IMR-90 (cell line): Measurements from ENCODE around the gene MECR. TPM values are rescaled to one million over a fixed set of nuclear protein-coding genes. Genes with fewer than 3 reads are reported as not detected.

Experiments
- ATAC-seq: fragments of 200-7000 bp; cut with Tn5 transposase; 2 replicates; pipeline ENCODE4 v1.9.1; 2020; ENCODE audit warnings: low read depth, mild to moderate bottlenecking, moderate library complexity
- BruUV-seq: library from RNA; stranded (reverse); fragments of 400-500 nt; replicated peaks from 2 replicates; lab custom pipeline; 2021; lab: Mats Ljungman, UMichigan
- CTCF ChIA-PET: fragments of 300-600 bp; formaldehyde crosslinking; extraction: SDS; loops from one replicate; lab custom pipeline; 2021; ENCODE audit warnings: antibody characterized with exemption; lab: Yijun Ruan, JAX
- POLR2A ChIA-PET: fragments of 300-600 bp; sonication (Branson Sonifier 250); formaldehyde crosslinking; loops from one replicate; lab custom pipeline; 2022; ENCODE audit warnings: antibody characterized with exemption; ENCODE audit not compliant: unreplicated experiment; lab: Charles Lee
- DNase-seq: peaks from one replicate; pipeline ENCODE4 v3.0.0; 2013
- H2AFZ ChIP-seq: replicated peaks from 2 replicates; pipeline ENCODE3; 2013; ENCODE audit warnings: low read length, mild to moderate bottlenecking; ENCODE audit not compliant: poor library complexity
- H2AK5ac ChIP-seq: 2 replicates; pipeline ENCODE4 v1.6.1; 2013; ENCODE audit warnings: low read depth, low read length, inconsistent platforms
- H2AK9ac ChIP-seq: replicated peaks from 2 replicates; pipeline ENCODE3; 2013; ENCODE audit warnings: mild to moderate bottlenecking, low read depth, low read length, moderate library complexity; ENCODE audit not compliant: poor library complexity
- H2BK120ac ChIP-seq: 2 replicates; pipeline ENCODE4 v1.6.1; 2013; ENCODE audit warnings: low read depth, low read length, inconsistent platforms
- H2BK15ac ChIP-seq: 3 replicates; pipeline ENCODE4 v1.6.1; 2013; ENCODE audit warnings: low read depth, low read length, inconsistent platforms
- H2BK20ac ChIP-seq: 2 replicates; pipeline ENCODE4 v1.6.1; 2013; ENCODE audit warnings: low read depth, mild to moderate bottlenecking, inconsistent platforms, low read length, moderate library complexity
- H2BK5ac ChIP-seq: 2 replicates; pipeline ENCODE4 v1.6.1; 2013; ENCODE audit warnings: mild to moderate bottlenecking, low read depth, low read length, inconsistent platforms; ENCODE audit not compliant: poor library complexity, severe bottlenecking
- H3K14ac ChIP-seq: replicated peaks from 2 replicates; pipeline ENCODE4 v1.6.1; 2013; ENCODE audit warnings: low read depth, low read length, inconsistent platforms
- H3K18ac ChIP-seq: 2 replicates; pipeline ENCODE4 v1.6.1; 2013; ENCODE audit warnings: low read depth, low read length, control low read depth
- H3K23ac ChIP-seq: 2 replicates; pipeline ENCODE4 v1.6.1; 2013; ENCODE audit warnings: low read depth, low read length, inconsistent platforms
- H3K27ac ChIP-seq: 2 replicates; pipeline ENCODE4 v1.5.1; 2013; ENCODE audit warnings: mild to moderate bottlenecking, control low read depth, low read length; ENCODE audit not compliant: insufficient read depth
- H3K27me3 ChIP-seq: 2 replicates; pipeline ENCODE4 v1.6.1; 2013; ENCODE audit warnings: low read length; ENCODE audit not compliant: control insufficient read depth, insufficient read depth
- H3K36me3 ChIP-seq: 2 replicates; pipeline ENCODE4 v1.6.1; 2013; ENCODE audit warnings: low read length, mixed read lengths; ENCODE audit not compliant: control insufficient read depth, insufficient read depth
- H3K4ac ChIP-seq: 2 replicates; pipeline ENCODE4 v1.6.1; 2013; ENCODE audit warnings: low read depth, low read length, inconsistent platforms
- H3K4me1 ChIP-seq: 2 replicates; pipeline ENCODE4 v1.6.1; 2013; ENCODE audit warnings: low read length, mixed read lengths; ENCODE audit not compliant: control insufficient read depth, insufficient read depth
- H3K4me2 ChIP-seq: 2 replicates; pipeline ENCODE4 v1.6.1; 2013; ENCODE audit warnings: low read depth, mild to moderate bottlenecking, control low read depth, low read length, moderate library complexity
- H3K4me3 ChIP-seq: 2 replicates; pipeline ENCODE4 v1.5.1; 2013; ENCODE audit warnings: low read depth, mild to moderate bottlenecking, control low read depth, low read length, moderate library complexity; ENCODE audit not compliant: insufficient read depth
- H3K56ac ChIP-seq: 2 replicates; pipeline ENCODE4 v1.6.1; 2013; ENCODE audit warnings: low read length, inconsistent platforms; ENCODE audit not compliant: insufficient read depth; ENCODE audit errors: extremely low read depth
- H3K79me1 ChIP-seq, 2 experiments: 2 replicates each; pipeline ENCODE4 v1.6.1; 2013; ENCODE audit warnings: low read length in 2 of 2, inconsistent platforms in 1 of 2, low read depth in 1 of 2
- H3K9ac ChIP-seq: 2 replicates; pipeline ENCODE4 v1.6.1; 2013; ENCODE audit warnings: low read depth, low read length, control low read depth
- H3K9me1 ChIP-seq: 2 replicates; pipeline ENCODE4 v1.6.1; 2013; ENCODE audit warnings: low read length, inconsistent platforms; ENCODE audit not compliant: insufficient read depth
- H3K9me3 ChIP-seq: 2 replicates; pipeline ENCODE4 v1.6.1; 2013; ENCODE audit warnings: low read length; ENCODE audit not compliant: control insufficient read depth, insufficient read depth
- H4K20me1 ChIP-seq: 2 replicates; pipeline ENCODE4 v1.6.1; 2013; ENCODE audit warnings: low read length, inconsistent platforms; ENCODE audit not compliant: insufficient read depth
- H4K5ac ChIP-seq: 2 replicates; pipeline ENCODE4 v1.6.1; 2013; ENCODE audit warnings: mild to moderate bottlenecking, low read depth, low read length, control low read depth
- H4K8ac ChIP-seq, 2 experiments: 2 replicates each; pipeline ENCODE4 v1.6.1; 2013; ENCODE audit warnings: low read depth in 2 of 2, low read length in 2 of 2, control low read depth in 1 of 2, inconsistent platforms in 1 of 2
- H4K91ac ChIP-seq: 2 replicates; pipeline ENCODE4 v1.6.1; 2013; ENCODE audit warnings: low read depth, low read length, inconsistent platforms; ENCODE audit not compliant: insufficient read depth
- BHLHE40 ChIP-seq: fragments of 150-350 bp; IDR thresholded peaks from 2 replicates; pipeline ENCODE4 v1.6.1; 2016; ENCODE audit warnings: mild to moderate bottlenecking, low read depth, low read length
- CEBPB ChIP-seq: IDR thresholded peaks from 2 replicates; pipeline ENCODE4 v1.6.1; 2012; ENCODE audit warnings: low read depth, low read length, improper control_type of control experiment
- CHD1 ChIP-seq: IDR thresholded peaks from 2 replicates; pipeline ENCODE4 v1.6.1; 2012; ENCODE audit warnings: low read depth, low read length, improper control_type of control experiment
- FOS ChIP-seq: fragments of 150-350 bp; IDR thresholded peaks from 2 replicates; pipeline ENCODE4 v1.6.1; 2016; ENCODE audit warnings: low read depth, low read length
- MAZ ChIP-seq: IDR thresholded peaks from 2 replicates; pipeline ENCODE4 v1.6.1; 2012; ENCODE audit warnings: low read depth, mild to moderate bottlenecking, low read length, improper control_type of control experiment, moderate library complexity, borderline replicate concordance
- MXI1 ChIP-seq: IDR thresholded peaks from 2 replicates; pipeline ENCODE4 v1.6.1; 2012; ENCODE audit warnings: low read depth, mild to moderate bottlenecking, low read length, moderate library complexity, borderline replicate concordance
- NFE2L2 ChIP-seq: fragments of 150-350 bp; IDR thresholded peaks from 2 replicates; pipeline ENCODE4 v1.6.1; 2016; ENCODE audit warnings: low read depth, mild to moderate bottlenecking, low read length
- POLR2A ChIP-seq: IDR thresholded peaks from 2 replicates; pipeline ENCODE4 v1.6.1; 2012; ENCODE audit warnings: mild to moderate bottlenecking, low read depth, low read length
- RAD21 ChIP-seq: IDR thresholded peaks from 2 replicates; pipeline ENCODE4 v1.6.1; 2012; ENCODE audit warnings: low read length, improper control_type of control experiment
- RCOR1 ChIP-seq: IDR thresholded peaks from 2 replicates; pipeline ENCODE4 v1.6.1; 2012; ENCODE audit warnings: mild to moderate bottlenecking, low read length, improper control_type of control experiment; ENCODE audit not compliant: insufficient replicate concordance
- RFX5 ChIP-seq: IDR thresholded peaks from 2 replicates; pipeline ENCODE4 v1.8.0; 2012; ENCODE audit warnings: low read depth, mild to moderate bottlenecking, low read length, moderate library complexity
- SMC3 ChIP-seq: fragments of 150-350 bp; IDR thresholded peaks from 2 replicates; pipeline ENCODE4 v1.6.1; 2016; ENCODE audit warnings: low read depth, mild to moderate bottlenecking, antibody characterized with exemption, low read length, moderate library complexity
- WGBS, 2 experiments: methylation state at CpG; one replicate each; pipeline versions ENCODE4 v1.1.5 to v1.1.7; 2013; ENCODE audit warnings: missing lambda C conversion rate in 2 of 2; ENCODE audit not compliant: insufficient read length in 1 of 2; ENCODE audit errors: extremely low coverage in 2 of 2; 5-methylcytosine and 5-hydroxymethylcytosine counted together
- dilution Hi-C: fragments of 300-500 bp; cut with HindIII; formaldehyde crosslinking; loops from one replicate; pipeline ENCODE4 v1.14.3; 2018; ENCODE audit warnings: low sequenced_read_pairs; ENCODE audit not compliant: unreplicated experiment
- in situ Hi-C: fragments of 300-500 bp; cut with MboI; formaldehyde crosslinking; loops from 3 replicates; pipeline ENCODE4 v1.14.3; 2019; ENCODE audit warnings: low sequenced_read_pairs, inconsistent platforms, mixed read lengths
- intact Hi-C: fragments of 100-400 bp; cut with micrococcal nuclease; formaldehyde crosslinking; loops from 2 replicates; pipeline ENCODE4 v1.10.0; 2022
- polyA plus RNA-seq, 3 experiments: library from polyadenylated mRNA; depleted of rRNA; stranded (reverse); fragments of >200 nt; gene quantifications; 2 replicates each; pipeline ENCODE4 v1.2.3, GENCODE V29; 2012; ENCODE audit warnings: low replicate concordance in 1 of 3
- total RNA-seq: library from RNA; depleted of rRNA; stranded (reverse); fragments of >200 nt; gene quantifications from 2 replicates; pipeline ENCODE4 v1.2.3, GENCODE V29; 2012
- TF ChIP-seq, protein P1 (sequence below): conservative IDR thresholded peaks from 2 replicates; pipeline ENCODE4 v1.5.1; 2012; ENCODE audit warnings: mild to moderate bottlenecking, low read depth, low read length, improper control_type of control experiment
- TF ChIP-seq, protein P2 (sequence below): fragments of 150-350 bp; IDR thresholded peaks from 2 replicates; pipeline ENCODE4 v1.6.1; 2017; ENCODE audit warnings: mild to moderate bottlenecking, antibody characterized with exemption, low read length, low read depth
- TF ChIP-seq, protein P3 (sequence below): fragments of 150-350 bp; IDR thresholded peaks from 2 replicates; pipeline ENCODE4 v1.6.1; 2016; ENCODE audit warnings: low read depth, mild to moderate bottlenecking, low read length, moderate library complexity, borderline replicate concordance

Gene MECR
- total and polyA plus RNA-seq, 2 of the 4 experiments (the other 2 are of a cell fraction): 20.3 to 24.8 TPM

DNA sequence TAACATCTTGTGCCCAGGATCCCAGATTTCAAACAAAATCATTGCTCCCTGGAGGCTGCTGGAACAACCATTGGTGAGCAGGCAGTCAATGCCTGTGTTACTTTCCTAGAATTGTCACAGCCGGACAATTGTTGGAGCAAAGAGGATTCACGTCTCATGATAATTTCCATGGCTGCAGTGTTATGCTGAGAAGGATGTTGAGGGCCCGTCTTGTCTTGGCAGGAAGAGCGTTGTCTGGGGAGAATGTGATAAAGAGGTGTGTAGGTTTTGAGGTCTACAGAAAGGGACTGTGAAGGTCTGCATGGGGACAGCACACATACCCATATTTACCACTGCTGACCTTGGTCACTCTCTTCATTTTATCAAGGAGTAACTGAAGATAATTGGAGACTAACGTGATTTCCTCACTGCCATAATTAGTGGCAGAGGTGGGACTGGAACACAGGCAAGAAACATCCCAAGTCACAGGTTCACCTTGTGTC is 6.3 kb downstream of the MECR start:
- no peak overlapping the region for H3K4ac ChIP-seq
- H2AK5ac ChIP-seq: no peak overlapping the region
- ATAC-seq: no peak
- H4K5ac ChIP-seq: no peak overlapping the region
- in situ Hi-C loops: no loop called here
- no peak overlapping the region for H3K56ac ChIP-seq
- H2BK120ac ChIP-seq: no peak overlapping the region
- no peak overlapping the region for H3K18ac ChIP-seq
- ChIA-PET POLR2A (no interaction called here), CTCF (no interaction called here)
- BruUV-seq: no TSS peak
- H3K4me1 ChIP-seq: peaks cover 4% of the 10 kb centered on the region; the same call in 1 of the 2 replicates
- H2BK20ac ChIP-seq: no peak overlapping the region
- H3K79me1 ChIP-seq: peaks cover 26 to 27% of the 10 kb centered on the region in 2 experiments
- no peak overlapping the region for H2BK5ac ChIP-seq
- dilution Hi-C loops: no loop called here
- no peak overlapping the region for H2BK15ac ChIP-seq
- H3K4me3 ChIP-seq: no peak overlapping the region
- H2AFZ ChIP-seq: no peak overlapping the region
- H3K9me3 ChIP-seq: no peaks in the 10 kb centered on the region
- 100% methylated on average over 2 of the region's 5 CpGs; no CpG with 5 or more reads in 1 of the 2 experiments for WGBS, 2 experiments
- TF ChIP-seq RFX5 (no peak), NFE2L2 (no peak), RCOR1 (no peak), CHD1 (no peak), CEBPB (no peak), MAZ (no peak), MXI1 (no peak), POLR2A (no peak), BHLHE40 (no peak), RAD21 (no peak), SMC3 (no peak), FOS (no peak)
- TF ChIP-seq, protein P1, sequence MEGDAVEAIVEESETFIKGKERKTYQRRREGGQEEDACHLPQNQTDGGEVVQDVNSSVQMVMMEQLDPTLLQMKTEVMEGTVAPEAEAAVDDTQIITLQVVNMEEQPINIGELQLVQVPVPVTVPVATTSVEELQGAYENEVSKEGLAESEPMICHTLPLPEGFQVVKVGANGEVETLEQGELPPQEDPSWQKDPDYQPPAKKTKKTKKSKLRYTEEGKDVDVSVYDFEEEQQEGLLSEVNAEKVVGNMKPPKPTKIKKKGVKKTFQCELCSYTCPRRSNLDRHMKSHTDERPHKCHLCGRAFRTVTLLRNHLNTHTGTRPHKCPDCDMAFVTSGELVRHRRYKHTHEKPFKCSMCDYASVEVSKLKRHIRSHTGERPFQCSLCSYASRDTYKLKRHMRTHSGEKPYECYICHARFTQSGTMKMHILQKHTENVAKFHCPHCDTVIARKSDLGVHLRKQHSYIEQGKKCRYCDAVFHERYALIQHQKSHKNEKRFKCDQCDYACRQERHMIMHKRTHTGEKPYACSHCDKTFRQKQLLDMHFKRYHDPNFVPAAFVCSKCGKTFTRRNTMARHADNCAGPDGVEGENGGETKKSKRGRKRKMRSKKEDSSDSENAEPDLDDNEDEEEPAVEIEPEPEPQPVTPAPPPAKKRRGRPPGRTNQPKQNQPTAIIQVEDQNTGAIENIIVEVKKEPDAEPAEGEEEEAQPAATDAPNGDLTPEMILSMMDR: no peak
- TF ChIP-seq, protein P2, sequence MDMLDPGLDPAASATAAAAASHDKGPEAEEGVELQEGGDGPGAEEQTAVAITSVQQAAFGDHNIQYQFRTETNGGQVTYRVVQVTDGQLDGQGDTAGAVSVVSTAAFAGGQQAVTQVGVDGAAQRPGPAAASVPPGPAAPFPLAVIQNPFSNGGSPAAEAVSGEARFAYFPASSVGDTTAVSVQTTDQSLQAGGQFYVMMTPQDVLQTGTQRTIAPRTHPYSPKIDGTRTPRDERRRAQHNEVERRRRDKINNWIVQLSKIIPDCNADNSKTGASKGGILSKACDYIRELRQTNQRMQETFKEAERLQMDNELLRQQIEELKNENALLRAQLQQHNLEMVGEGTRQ: no peak
- TF ChIP-seq, protein P3, sequence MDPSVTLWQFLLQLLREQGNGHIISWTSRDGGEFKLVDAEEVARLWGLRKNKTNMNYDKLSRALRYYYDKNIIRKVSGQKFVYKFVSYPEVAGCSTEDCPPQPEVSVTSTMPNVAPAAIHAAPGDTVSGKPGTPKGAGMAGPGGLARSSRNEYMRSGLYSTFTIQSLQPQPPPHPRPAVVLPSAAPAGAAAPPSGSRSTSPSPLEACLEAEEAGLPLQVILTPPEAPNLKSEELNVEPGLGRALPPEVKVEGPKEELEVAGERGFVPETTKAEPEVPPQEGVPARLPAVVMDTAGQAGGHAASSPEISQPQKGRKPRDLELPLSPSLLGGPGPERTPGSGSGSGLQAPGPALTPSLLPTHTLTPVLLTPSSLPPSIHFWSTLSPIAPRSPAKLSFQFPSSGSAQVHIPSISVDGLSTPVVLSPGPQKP: no peak
- no peak overlapping the region for H3K14ac ChIP-seq
- H3K9me1 ChIP-seq: peaks cover 5% of the 10 kb centered on the region; the same call in 1 of the 2 replicates
- H4K20me1 ChIP-seq: no peaks in the 10 kb centered on the region; the same call in 1 of the 2 replicates
- H3K4me2 ChIP-seq: no peak overlapping the region
- no peak overlapping the region for H4K8ac ChIP-seq
- H3K9ac ChIP-seq: no peak overlapping the region
- peaks cover 6% of the 10 kb centered on the region for H3K36me3 ChIP-seq
- H3K27ac ChIP-seq: no peak overlapping the region
- DNase-seq: no peak
- no peaks in the 10 kb centered on the region for H3K27me3 ChIP-seq
- H4K91ac ChIP-seq: no peak overlapping the region
- H2AK9ac ChIP-seq: no peak overlapping the region
- H3K23ac ChIP-seq: no peak overlapping the region
- intact Hi-C loops: no loop called here
